ENCODE measurements around the gene SPAG16. TPM values are rescaled to one million over a fixed set of nuclear protein-coding genes. Genes with fewer than 3 reads are reported as not detected.

Gene SPAG16
- total and polyA plus RNA-seq, 2 donors (not counting 1 experiment from before 2014, with no cell fraction given) = 3.4 to 8.6 TPM

GRCh38 chr2:213551526-213551925, 267.3 kb downstream of the SPAG16 start:
- H2AFZ ChIP-seq (ENCODE audit: insufficient read depth, low read depth, low read length, poor library complexity, severe bottlenecking) = no peak overlapping the region
- no peaks in the 10 kb centered on the region for H3K4me1 ChIP-seq (ENCODE audit: control insufficient read depth in 2 of 2, insufficient read depth in 2 of 2, low read length in 2 of 2)
- H3K36me3 ChIP-seq (replicated peaks in 1 of 2; ENCODE audit: control extremely low read depth in 1 of 2, control insufficient read depth in 1 of 2, extremely low read depth in 1 of 2, insufficient read depth in 2 of 2, low read length in 1 of 2) = no peaks in the 10 kb centered on the region
- Mint-ChIP-seq H3K27ac (no peak overlapping the region), H3K4me3 (no peak overlapping the region), H3K4me1 (no peaks in the 10 kb centered on the region), H3K27me3 (no peaks in the 10 kb centered on the region), H3K9me3 (ENCODE audit: insufficient read depth) (peaks cover 3% of the 10 kb centered on the region)
- no peak overlapping the region for H3K27ac ChIP-seq (ENCODE audit: low read length in 2 of 2)
- DNase-seq (no peak), ATAC-seq (ENCODE audit: low read depth) (no peak)
- no peak overlapping the region for H3K4me3 ChIP-seq (ENCODE audit: control extremely low read depth in 1 of 5, extremely low read depth in 1 of 5, insufficient read depth in 1 of 5, low read depth in 2 of 5, low read length in 4 of 5)
- no peak overlapping the region for H3K4me2 ChIP-seq (replicated peaks; ENCODE audit: low read depth, low read length, poor library complexity, severe bottlenecking)
- intact Hi-C loops (cut with micrococcal nuclease) = no loop called here
- CTCF ChIA-PET = no interaction called here
- peaks cover 0 to 3% (median 2%) of the 10 kb centered on the region in 3 donors for H3K9me3 ChIP-seq (ENCODE audit: control extremely low read depth in 1 of 3, control insufficient read depth in 2 of 3, insufficient read depth in 1 of 3, low read length in 2 of 3)
- H3K9ac ChIP-seq (ENCODE audit: low read length) = no peak overlapping the region
- no peaks in the 10 kb centered on the region for H3K79me2 ChIP-seq (ENCODE audit: control insufficient read depth, insufficient read depth, low read length)
- H3K27me3 ChIP-seq (replicated peaks in 1 of 4; ENCODE audit: control extremely low read depth in 1 of 4, control insufficient read depth in 3 of 4, insufficient read depth in 4 of 4, low read length in 3 of 4) = no peaks in the 10 kb centered on the region
- POLR2A ChIA-PET = no interaction called here
- TF ChIP-seq CTCF (IDR thresholded peaks at IDR 0.05) (no peak), EZH2 (IDR thresholded peaks at IDR 0.05; ENCODE audit: borderline replicate concordance, insufficient read depth, low read depth, low read length, poor library complexity, severe bottlenecking) (no peak)
- WGBS (ENCODE audit: insufficient coverage) = no CpG with 5 or more reads among the region's 1 CpG
- no peaks in the 10 kb centered on the region for H4K20me1 ChIP-seq (ENCODE audit: control insufficient read depth, insufficient read depth, low read length, poor library complexity, severe bottlenecking)

- Mint-ChIP-seq H3K27me3 (no peaks in the 10 kb centered on the region), H3K27ac (no peak overlapping the region), H3K4me1 (no peaks in the 10 kb centered on the region), H3K4me3 (no peak overlapping the region), H3K9me3 (ENCODE audit: insufficient read depth) (peaks cover 11% of the 10 kb centered on the region)
- WGBS (ENCODE audit: insufficient coverage) = 100% methylated on average over 1 of the region's 5 CpGs
- Histone ChIP-seq H4K20me1 (ENCODE audit: control insufficient read depth, insufficient read depth, low read length, poor library complexity, severe bottlenecking) (no peaks in the 10 kb centered on the region), H3K27ac (ENCODE audit: low read length in 2 of 2) (no peak overlapping the region), H3K4me3 (ENCODE audit: control extremely low read depth in 1 of 5, extremely low read depth in 1 of 5, insufficient read depth in 1 of 5, low read depth in 2 of 5, low read length in 4 of 5) (no peak overlapping the region), H3K36me3 (replicated peaks in 1 of 2; ENCODE audit: control extremely low read depth in 1 of 2, control insufficient read depth in 1 of 2, extremely low read depth in 1 of 2, insufficient read depth in 2 of 2, low read length in 1 of 2) (no peaks in the 10 kb centered on the region), H2AFZ (ENCODE audit: insufficient read depth, low read depth, low read length, poor library complexity, severe bottlenecking) (no peak overlapping the region), H3K4me1 (ENCODE audit: control insufficient read depth in 2 of 2, insufficient read depth in 2 of 2, low read length in 2 of 2) (no peaks in the 10 kb centered on the region), H3K27me3 (replicated peaks in 1 of 4; ENCODE audit: control extremely low read depth in 1 of 4, control insufficient read depth in 3 of 4, insufficient read depth in 4 of 4, low read length in 3 of 4) (no peaks in the 10 kb centered on the region), H3K79me2 (ENCODE audit: control insufficient read depth, insufficient read depth, low read length) (no peaks in the 10 kb centered on the region), H3K4me2 (replicated peaks; ENCODE audit: low read depth, low read length, poor library complexity, severe bottlenecking) (no peak overlapping the region), H3K9ac (ENCODE audit: low read length) (no peak overlapping the region), H3K9me3 (ENCODE audit: control extremely low read depth in 1 of 3, control insufficient read depth in 2 of 3, insufficient read depth in 1 of 3, low read length in 2 of 3) (peaks cover 0 to 4% (median 2%) of the 10 kb centered on the region in 3 donors)
- no peak for TF ChIP-seq CTCF (IDR thresholded peaks at IDR 0.05)
- TF ChIP-seq EZH2 (IDR thresholded peaks at IDR 0.05; ENCODE audit: borderline replicate concordance, insufficient read depth, low read depth, low read length, poor library complexity, severe bottlenecking) = no peak
- POLR2A ChIA-PET = no interaction called here
- intact Hi-C loops (cut with micrococcal nuclease) = no loop called here
- ATAC-seq (ENCODE audit: low read depth) (no peak), DNase-seq (no peak)
- CTCF ChIA-PET = no interaction called here
These were observed 274.8 kb downstream of the SPAG16 start for GRCh38 chr2:213559053-213559452.

All from B cell (primary cell).